SK-N-SH (cell line): Measurements from ENCODE around the gene SSBP2. TPM values are rescaled to one million over a fixed set of nuclear protein-coding genes. Genes with fewer than 3 reads are reported as not detected.

ENCODE experiments used
- CTCF ChIA-PET: fragments of 300-600, 350-600 bp; formaldehyde crosslinking; extraction: SDS; loops from one replicate; lab custom pipeline; 2021; lab: Yijun Ruan, JAX
- POLR2A ChIA-PET: fragments of 350-600 bp; sonication (Branson Sonifier 250); formaldehyde crosslinking; extraction: SDS; loops from one replicate; lab custom pipeline; 2020; ENCODE audit warnings: antibody characterized with exemption, inconsistent platforms; lab: Yijun Ruan, JAX
- DNase-seq: peaks from one replicate; pipeline ENCODE4 v3.0.0; 2012
- H2AFZ ChIP-seq: fragments of 200-600 bp; sonication (generic); 2 replicates; pipeline ENCODE4 v1.8.1; 2016; ENCODE audit warnings: antibody characterized with exemption, mild to moderate bottlenecking, low read depth
- H3F3A ChIP-seq: fragments of 200-600 bp; sonication (generic); replicated peaks from 2 replicates; pipeline ENCODE3; 2016; ENCODE audit warnings: antibody characterized with exemption, mild to moderate bottlenecking; ENCODE audit not compliant: insufficient read depth
- H3K27ac ChIP-seq, 2 experiments: fragments of 200-500 bp in 1 of 2; fragments of 200-600 bp in 1 of 2; sonication (Bioruptor generic) in 1 of 2; sonication (generic), shearing (Covaris generic) in 1 of 2; 2 replicates each; pipeline versions ENCODE4 v1.5.1 to v1.6.1; 2014 to 2016; ENCODE audit warnings: low read depth in 2 of 2, inconsistent platforms in 1 of 2, low read length in 1 of 2, mild to moderate bottlenecking in 1 of 2, mixed read lengths in 1 of 2
- H3K27me3 ChIP-seq: fragments of 200-600 bp; sonication (generic), shearing (Covaris generic); 2 replicates; pipeline ENCODE4 v1.6.1; 2016; ENCODE audit warnings: mixed run types; ENCODE audit not compliant: insufficient read depth
- H3K36me3 ChIP-seq, 2 experiments: fragments of 200-500 bp in 1 of 2; fragments of 200-600 bp in 1 of 2; sonication (Bioruptor generic) in 1 of 2; sonication (generic) in 1 of 2; replicated peaks in 1 of 2; 2 replicates each; pipeline versions ENCODE3 to v1.5.1; 2014 to 2016; ENCODE audit warnings: low read length in 1 of 2, mild to moderate bottlenecking in 1 of 2; ENCODE audit not compliant: insufficient read depth in 2 of 2, control insufficient read depth in 1 of 2
- H3K4me1 ChIP-seq, 2 experiments: fragments of 200-500 bp in 1 of 2; fragments of 200-600 bp in 1 of 2; sonication (Bioruptor generic) in 1 of 2; sonication (generic), shearing (Covaris generic) in 1 of 2; 2 replicates each; pipeline versions ENCODE4 v1.5.1 to v1.6.1; 2014 to 2016; ENCODE audit warnings: low read depth in 1 of 2, low read length in 1 of 2, mixed run types in 1 of 2; ENCODE audit not compliant: insufficient read depth in 2 of 2, control insufficient read depth in 1 of 2
- H3K4me2 ChIP-seq: fragments of 200-600 bp; sonication (generic), shearing (Covaris generic); 2 replicates; pipeline ENCODE4 v1.6.1; 2017; ENCODE audit warnings: mixed run types
- H3K4me3 ChIP-seq, 2 experiments: fragments of 200-500 bp in 1 of 2; fragments of 200-600 bp in 1 of 2; sonication (Bioruptor generic) in 1 of 2; sonication (generic), shearing (Covaris generic) in 1 of 2; 2 replicates each; pipeline versions ENCODE4 v1.5.1 to v1.8.1; 2014 to 2016; ENCODE audit warnings: low read depth in 2 of 2, inconsistent platforms in 1 of 2, low read length in 1 of 2, mild to moderate bottlenecking in 1 of 2, mixed read lengths in 1 of 2, moderate library complexity in 1 of 2
- H3K79me2 ChIP-seq: fragments of 200-600 bp; sonication (generic); 2 replicates; pipeline ENCODE4 v1.8.1; 2017; ENCODE audit warnings: mild to moderate bottlenecking; ENCODE audit not compliant: insufficient read depth
- H3K9ac ChIP-seq: fragments of 200-600 bp; sonication (generic); 2 replicates; pipeline ENCODE4 v1.6.1; 2017; ENCODE audit warnings: mixed run types
- H3K9me2 ChIP-seq: fragments of 200-600 bp; sonication (generic); 2 replicates; pipeline ENCODE4 v1.6.1; 2017; ENCODE audit warnings: mixed run types
- H3K9me3 ChIP-seq: fragments of 200-600 bp; sonication (generic); 2 replicates; pipeline ENCODE4 v1.6.1; 2017; ENCODE audit warnings: mixed run types, mild to moderate bottlenecking, moderate library complexity
- H4K20me1 ChIP-seq: fragments of 200-600 bp; sonication (generic); 2 replicates; pipeline ENCODE4 v1.6.1; 2017; ENCODE audit warnings: mild to moderate bottlenecking, mixed run types; ENCODE audit not compliant: insufficient read depth
- ELF1 ChIP-seq: IDR thresholded peaks from 2 replicates; pipeline ENCODE4 v1.4.0; 2012
- EZH2phosphoT487 ChIP-seq: fragments of 200-600 bp; sonication (generic); IDR thresholded peaks from 2 replicates; pipeline ENCODE4 v1.6.1; 2017; ENCODE audit warnings: low read depth, mixed run types, mild to moderate bottlenecking, antibody characterized with exemption, moderate library complexity, borderline replicate concordance
- FOSL2 ChIP-seq: IDR thresholded peaks from 2 replicates; pipeline ENCODE4 v1.4.0; 2012; ENCODE audit warnings: low read depth, mild to moderate bottlenecking, moderate library complexity, borderline replicate concordance
- FOXJ3 ChIP-seq: sonication (generic); formaldehyde crosslinking; IDR thresholded peaks from 2 replicates; pipeline ENCODE4 v1.5.1; 2020; ENCODE audit warnings: mild to moderate bottlenecking, missing genetic modification reagents
- FOXM1 ChIP-seq: IDR thresholded peaks from 2 replicates; pipeline ENCODE4 v1.4.0; 2012; ENCODE audit warnings: low read depth, mild to moderate bottlenecking
- GABPA ChIP-seq: IDR thresholded peaks from 2 replicates; pipeline ENCODE4 v1.4.0; 2012; ENCODE audit warnings: low read depth, mild to moderate bottlenecking
- MEF2A ChIP-seq: IDR thresholded peaks from 2 replicates; pipeline ENCODE4 v1.4.0; 2012; ENCODE audit warnings: low read depth, borderline replicate concordance
- MXI1 ChIP-seq: IDR thresholded peaks from 2 replicates; pipeline ENCODE4 v1.6.1; 2012; ENCODE audit warnings: mild to moderate bottlenecking, low read depth, low read length, improper control_type of control experiment
- NFIC ChIP-seq: IDR thresholded peaks from 2 replicates; pipeline ENCODE4 v1.4.0; 2012; ENCODE audit warnings: borderline replicate concordance
- NRF1 ChIP-seq: IDR thresholded peaks from 2 replicates; pipeline ENCODE4 v1.6.1; 2012; ENCODE audit warnings: low read depth, mild to moderate bottlenecking, low read length
- POLR2AphosphoS5 ChIP-seq: IDR thresholded peaks from 2 replicates; pipeline ENCODE4 v1.6.1; 2012; ENCODE audit warnings: low read depth, low read length
- RAD21 ChIP-seq: IDR thresholded peaks from 2 replicates; pipeline ENCODE4 v1.6.1; 2012; ENCODE audit warnings: mild to moderate bottlenecking, low read length
- RCOR1 ChIP-seq: fragments of 150-350 bp; IDR thresholded peaks from 2 replicates; pipeline ENCODE4 v1.6.1; 2017; ENCODE audit warnings: antibody characterized with exemption, low read length
- RXRA ChIP-seq: IDR thresholded peaks from 2 replicates; pipeline ENCODE4 v1.4.0; 2012; ENCODE audit warnings: low read depth, mild to moderate bottlenecking, borderline replicate concordance
- SIN3A ChIP-seq: IDR thresholded peaks from 2 replicates; pipeline ENCODE4 v1.6.1; 2012; ENCODE audit warnings: low read depth, mild to moderate bottlenecking, low read length, moderate library complexity, borderline replicate concordance
- SMC3 ChIP-seq: IDR thresholded peaks from 2 replicates; pipeline ENCODE4 v1.6.1; 2012; ENCODE audit warnings: low read depth, low read length, improper control_type of control experiment
- TAF1 ChIP-seq: IDR thresholded peaks from 2 replicates; pipeline ENCODE4 v1.6.1; 2012; ENCODE audit warnings: low read depth, mild to moderate bottlenecking, low read length, moderate library complexity, borderline replicate concordance
- TCF12 ChIP-seq: IDR thresholded peaks from 2 replicates; pipeline ENCODE4 v1.4.0; 2012
- TEAD4 ChIP-seq: IDR thresholded peaks from 2 replicates; pipeline ENCODE4 v1.4.0; 2012; ENCODE audit warnings: mild to moderate bottlenecking, borderline replicate concordance; ENCODE audit not compliant: insufficient read depth
- YY1 ChIP-seq: IDR thresholded peaks from 2 replicates; pipeline ENCODE4 v1.4.0; 2012; ENCODE audit warnings: low read depth, mild to moderate bottlenecking
- WGBS: methylation state at CpG from one replicate; pipeline ENCODE4 v1.1.6; 2017; ENCODE audit warnings: low lambda C conversion rate; 5-methylcytosine and 5-hydroxymethylcytosine counted together
- polyA plus RNA-seq, 3 experiments: library from polyadenylated mRNA; depleted of rRNA; stranded (reverse); fragments of >200 nt; gene quantifications; 2 replicates each; pipeline ENCODE4 v1.2.3, GENCODE V29; 2012
- TF ChIP-seq, protein P1 (sequence below): fragments of 150-350 bp; IDR thresholded peaks from 2 replicates; pipeline ENCODE4 v1.6.1; 2016; ENCODE audit warnings: mild to moderate bottlenecking, low read depth, low read length
- TF ChIP-seq, protein P2 (sequence below): IDR thresholded peaks from 2 replicates; pipeline ENCODE4 v1.4.0; 2012; ENCODE audit warnings: low read depth, borderline replicate concordance
- TF ChIP-seq, protein P3 (sequence below): IDR thresholded peaks from 2 replicates; pipeline ENCODE4 v1.6.1; 2012; ENCODE audit warnings: mild to moderate bottlenecking, low read depth, low read length, moderate library complexity

SSBP2 gene
- polyA plus RNA-seq, 1 of the 3 experiments (the other 2 are of a cell fraction) = 35.3 TPM

DNA sequence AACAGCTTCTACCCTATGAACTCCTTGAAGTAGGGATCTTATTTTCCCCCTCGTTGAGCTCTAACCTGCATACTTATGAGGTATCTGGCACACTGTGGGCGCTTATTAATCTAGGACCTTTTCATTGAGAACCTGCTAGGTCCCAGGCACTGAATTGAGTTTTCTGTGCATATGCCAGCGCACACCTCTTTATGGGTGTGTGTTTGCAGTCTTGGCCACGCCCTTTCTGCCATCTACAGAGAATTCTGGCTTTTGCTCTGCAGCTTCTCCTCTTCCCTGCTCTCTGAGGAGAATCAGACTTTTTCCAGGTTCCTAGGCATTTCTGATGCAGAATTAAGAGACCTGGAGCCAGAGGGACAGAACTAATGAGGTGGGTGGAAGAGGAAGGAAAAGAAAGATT lies 25.4 kb upstream of the SSBP2 start:
- no peaks in the 10 kb centered on the region for H3F3A ChIP-seq
- H3K4me2 ChIP-seq = no peak overlapping the region
- no peaks in the 10 kb centered on the region for H3K9me3 ChIP-seq
- no peak overlapping the region for H3K27ac ChIP-seq
- H3K4me3 ChIP-seq = no peak overlapping the region
- ChIA-PET POLR2A (no interaction called here), CTCF (no interaction called here)
- no peaks in the 10 kb centered on the region for H3K36me3 ChIP-seq
- no peaks in the 10 kb centered on the region for H3K79me2 ChIP-seq
- H3K9me2 ChIP-seq = no peaks in the 10 kb centered on the region
- H4K20me1 ChIP-seq = no peaks in the 10 kb centered on the region
- WGBS = 85% methylated on average over 4 of the region's 4 CpGs
- no peaks in the 10 kb centered on the region for H3K27me3 ChIP-seq
- no peak overlapping the region for H2AFZ ChIP-seq
- peaks cover 5 to 11% of the 10 kb centered on the region in 2 experiments for H3K4me1 ChIP-seq
- TF ChIP-seq, protein P1, sequence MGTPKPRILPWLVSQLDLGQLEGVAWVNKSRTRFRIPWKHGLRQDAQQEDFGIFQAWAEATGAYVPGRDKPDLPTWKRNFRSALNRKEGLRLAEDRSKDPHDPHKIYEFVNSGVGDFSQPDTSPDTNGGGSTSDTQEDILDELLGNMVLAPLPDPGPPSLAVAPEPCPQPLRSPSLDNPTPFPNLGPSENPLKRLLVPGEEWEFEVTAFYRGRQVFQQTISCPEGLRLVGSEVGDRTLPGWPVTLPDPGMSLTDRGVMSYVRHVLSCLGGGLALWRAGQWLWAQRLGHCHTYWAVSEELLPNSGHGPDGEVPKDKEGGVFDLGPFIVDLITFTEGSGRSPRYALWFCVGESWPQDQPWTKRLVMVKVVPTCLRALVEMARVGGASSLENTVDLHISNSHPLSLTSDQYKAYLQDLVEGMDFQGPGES = no peak
- TF ChIP-seq MEF2A = no peak
- TF ChIP-seq EZH2phosphoT487 = no peak
- TF ChIP-seq, protein P2, sequence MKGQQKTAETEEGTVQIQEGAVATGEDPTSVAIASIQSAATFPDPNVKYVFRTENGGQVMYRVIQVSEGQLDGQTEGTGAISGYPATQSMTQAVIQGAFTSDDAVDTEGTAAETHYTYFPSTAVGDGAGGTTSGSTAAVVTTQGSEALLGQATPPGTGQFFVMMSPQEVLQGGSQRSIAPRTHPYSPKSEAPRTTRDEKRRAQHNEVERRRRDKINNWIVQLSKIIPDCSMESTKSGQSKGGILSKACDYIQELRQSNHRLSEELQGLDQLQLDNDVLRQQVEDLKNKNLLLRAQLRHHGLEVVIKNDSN = no peak
- TF ChIP-seq RCOR1 = no peak
- no peak for TF ChIP-seq SMC3
- TF ChIP-seq, protein P3, sequence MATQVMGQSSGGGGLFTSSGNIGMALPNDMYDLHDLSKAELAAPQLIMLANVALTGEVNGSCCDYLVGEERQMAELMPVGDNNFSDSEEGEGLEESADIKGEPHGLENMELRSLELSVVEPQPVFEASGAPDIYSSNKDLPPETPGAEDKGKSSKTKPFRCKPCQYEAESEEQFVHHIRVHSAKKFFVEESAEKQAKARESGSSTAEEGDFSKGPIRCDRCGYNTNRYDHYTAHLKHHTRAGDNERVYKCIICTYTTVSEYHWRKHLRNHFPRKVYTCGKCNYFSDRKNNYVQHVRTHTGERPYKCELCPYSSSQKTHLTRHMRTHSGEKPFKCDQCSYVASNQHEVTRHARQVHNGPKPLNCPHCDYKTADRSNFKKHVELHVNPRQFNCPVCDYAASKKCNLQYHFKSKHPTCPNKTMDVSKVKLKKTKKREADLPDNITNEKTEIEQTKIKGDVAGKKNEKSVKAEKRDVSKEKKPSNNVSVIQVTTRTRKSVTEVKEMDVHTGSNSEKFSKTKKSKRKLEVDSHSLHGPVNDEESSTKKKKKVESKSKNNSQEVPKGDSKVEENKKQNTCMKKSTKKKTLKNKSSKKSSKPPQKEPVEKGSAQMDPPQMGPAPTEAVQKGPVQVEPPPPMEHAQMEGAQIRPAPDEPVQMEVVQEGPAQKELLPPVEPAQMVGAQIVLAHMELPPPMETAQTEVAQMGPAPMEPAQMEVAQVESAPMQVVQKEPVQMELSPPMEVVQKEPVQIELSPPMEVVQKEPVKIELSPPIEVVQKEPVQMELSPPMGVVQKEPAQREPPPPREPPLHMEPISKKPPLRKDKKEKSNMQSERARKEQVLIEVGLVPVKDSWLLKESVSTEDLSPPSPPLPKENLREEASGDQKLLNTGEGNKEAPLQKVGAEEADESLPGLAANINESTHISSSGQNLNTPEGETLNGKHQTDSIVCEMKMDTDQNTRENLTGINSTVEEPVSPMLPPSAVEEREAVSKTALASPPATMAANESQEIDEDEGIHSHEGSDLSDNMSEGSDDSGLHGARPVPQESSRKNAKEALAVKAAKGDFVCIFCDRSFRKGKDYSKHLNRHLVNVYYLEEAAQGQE = no peak
- no peak for TF ChIP-seq MXI1
- no peak for TF ChIP-seq FOXJ3 (CRISPR knock-in tag)
- no peak for TF ChIP-seq NFIC
- no peak for TF ChIP-seq POLR2AphosphoS5
- no peak for TF ChIP-seq TCF12
- no peak for TF ChIP-seq ELF1
- no peak for DNase-seq
- H3K9ac ChIP-seq = no peak overlapping the region

DNA sequence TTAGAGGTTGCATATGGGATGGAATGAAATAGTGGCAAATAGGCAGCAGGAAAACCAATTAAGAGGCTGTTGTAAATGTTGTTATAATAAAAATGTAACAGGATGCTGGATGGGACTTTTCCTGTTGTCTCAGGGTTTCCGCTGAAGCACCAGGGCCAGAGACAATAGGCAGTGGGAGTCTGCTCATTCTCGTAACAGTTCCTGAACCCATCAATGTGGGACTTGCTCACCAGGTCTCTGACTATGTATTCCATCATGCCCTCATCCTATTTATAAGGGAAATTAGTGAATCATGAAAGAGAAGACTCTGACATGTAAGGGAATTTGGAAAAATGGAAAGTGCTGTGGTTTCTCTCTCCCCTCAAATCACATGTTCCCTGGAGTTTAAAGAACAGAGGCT lies 23.5 kb upstream of the SSBP2 start:
- 67% methylated on average over 2 of the region's 2 CpGs for WGBS
- no peaks in the 10 kb centered on the region for H3K9me2 ChIP-seq
- H3K27me3 ChIP-seq = no peaks in the 10 kb centered on the region
- no peaks in the 10 kb centered on the region for H3K9me3 ChIP-seq
- no peak overlapping the region for H2AFZ ChIP-seq
- ChIA-PET CTCF (interaction anchor here (1.4 to 1.6 kb wide), 2 partner anchors 9 to 12 kb away, joined by 4 read pairs; no protein-coding TSS in a partner anchor), POLR2A (no interaction called here)
- no peak for DNase-seq
- H3F3A ChIP-seq = peaks cover 3% of the 10 kb centered on the region
- H3K36me3 ChIP-seq = no peaks in the 10 kb centered on the region
- H3K4me2 ChIP-seq = no peak overlapping the region
- peaks cover 8 to 9% of the 10 kb centered on the region in 2 experiments for H3K4me1 ChIP-seq
- no peak overlapping the region for H3K4me3 ChIP-seq
- no peak overlapping the region for H3K9ac ChIP-seq
- H3K27ac ChIP-seq = no peak overlapping the region
- H3K79me2 ChIP-seq = no peaks in the 10 kb centered on the region
- H4K20me1 ChIP-seq = no peaks in the 10 kb centered on the region
- no peak for TF ChIP-seq RAD21
- no peak for TF ChIP-seq MEF2A
- no peak for TF ChIP-seq TAF1
- no peak for TF ChIP-seq GABPA
- no peak for TF ChIP-seq TCF12
- TF ChIP-seq SIN3A = no peak
- no peak for TF ChIP-seq TEAD4
- no peak for TF ChIP-seq NRF1
- no peak for TF ChIP-seq YY1
- TF ChIP-seq FOXM1 = no peak
- TF ChIP-seq EZH2phosphoT487 = no peak
- no peak for TF ChIP-seq FOSL2
- TF ChIP-seq FOXJ3 (CRISPR knock-in tag) = no peak
- TF ChIP-seq RXRA = no peak
